ENCODE results near the gene COL11A1. TPM values are rescaled to one million over a fixed set of nuclear protein-coding genes. Genes with fewer than 3 reads are reported as not detected.

The COL11A1 gene
- polyA plus RNA-seq, 2 of the 4 experiments (the other 2 are of a cell fraction): 6.8 to 13.6 TPM

GRCh38 chr1:102851616-102852015 lies 256.7 kb downstream of the COL11A1 start:
- WGBS (ENCODE audit: missing lambda C conversion rate): 55% methylated on average over 3 of the region's 3 CpGs
- DNase-seq (ENCODE audit: low read depth in 1 of 2, low spot score in 1 of 2) (no peak), ATAC-seq (no peak), FAIRE-seq (no peak)
- POLR2A ChIA-PET: no interaction called here
- Histone ChIP-seq H3K27ac (no peak overlapping the region), H3K9me3 (no peaks in the 10 kb centered on the region), H3K4me1 (no peaks in the 10 kb centered on the region), H3K4me2 (no peak overlapping the region), H3K4me3 (no peak overlapping the region)
- CTCF ChIA-PET: no interaction called here
- TF ChIP-seq POLR2A (IDR thresholded peaks at IDR 0.05; ENCODE audit: low read length) (no peak), REST (IDR thresholded peaks at IDR 0.05) (no peak), EHF (CRISPR knock-in tag; IDR thresholded peaks at IDR 0.05) (no peak), MYC (IDR thresholded peaks at IDR 0.05; ENCODE audit: borderline replicate concordance, low read length) (no peak), POLR2AphosphoS2 (conservative IDR thresholded peaks at IDR 0.05; ENCODE audit: low read length) (no peak)

- FAIRE-seq (no peak), ATAC-seq (no peak), DNase-seq (ENCODE audit: low read depth in 1 of 2, low spot score in 1 of 2) (no peak)
- no peaks in the 10 kb centered on the region for H3K4me1 ChIP-seq
- POLR2A ChIA-PET: no interaction called here
- no peaks in the 10 kb centered on the region for H3K9me3 ChIP-seq
- WGBS (ENCODE audit: missing lambda C conversion rate): 38% methylated on average over 3 of the region's 3 CpGs
- no peak overlapping the region for H3K27ac ChIP-seq
- no peak overlapping the region for H3K4me3 ChIP-seq
- TF ChIP-seq JUN (IDR thresholded peaks at IDR 0.05): no peak
- TF ChIP-seq HEYL (CRISPR knock-in tag; IDR thresholded peaks at IDR 0.05): no peak
- no peak for TF ChIP-seq KDM5A (IDR thresholded peaks at IDR 0.05)
- no peak for TF ChIP-seq EHMT2 (IDR thresholded peaks at IDR 0.05; ENCODE audit: low read depth)
- no peak for TF ChIP-seq BCL3 (IDR thresholded peaks at IDR 0.05)
- no peak for TF ChIP-seq NPAS2 (CRISPR knock-in tag; IDR thresholded peaks at IDR 0.05; ENCODE audit: borderline replicate concordance)
- no peak for TF ChIP-seq RARB (CRISPR knock-in tag; IDR thresholded peaks at IDR 0.05)
- CTCF ChIA-PET: no interaction called here
- H3K4me2 ChIP-seq: no peak overlapping the region
Observed at GRCh38 chr1:102842606-102843005, 265.7 kb downstream of the COL11A1 start.

GRCh38 chr1:102840741-102841140 lies 267.6 kb downstream of the COL11A1 start:
- Histone ChIP-seq H3K27ac (no peak overlapping the region), H3K4me3 (no peak overlapping the region), H3K4me2 (no peak overlapping the region), H3K9me3 (no peaks in the 10 kb centered on the region), H3K4me1 (no peaks in the 10 kb centered on the region)
- DNase-seq (ENCODE audit: low read depth in 1 of 2, low spot score in 1 of 2): no peak
- ATAC-seq: no peak
- 32% methylated on average over 5 of the region's 5 CpGs for WGBS (ENCODE audit: missing lambda C conversion rate)
- no peak for FAIRE-seq
- CTCF ChIA-PET: no interaction called here
- POLR2A ChIA-PET: no interaction called here
- TF ChIP-seq HOXB5 (CRISPR knock-in tag; IDR thresholded peaks at IDR 0.05) (no peak), HDAC2 (IDR thresholded peaks at IDR 0.05) (no peak), ZC3H11A (IDR thresholded peaks at IDR 0.05) (no peak), TFCP2L1 (CRISPR knock-in tag; IDR thresholded peaks at IDR 0.05) (no peak)

- Histone ChIP-seq H3K27ac (no peak overlapping the region), H3K4me3 (no peak overlapping the region), H3K9me3 (no peaks in the 10 kb centered on the region), H3K4me2 (no peak overlapping the region), H3K4me1 (no peaks in the 10 kb centered on the region)
- FAIRE-seq (no peak), ATAC-seq (no peak), DNase-seq (ENCODE audit: low read depth in 1 of 2, low spot score in 1 of 2) (no peak)
- POLR2A ChIA-PET: no interaction called here
- CTCF ChIA-PET: no interaction called here
- WGBS (ENCODE audit: missing lambda C conversion rate): 79% methylated on average over 4 of the region's 4 CpGs
- TF ChIP-seq HOXB13 (CRISPR knock-in tag; IDR thresholded peaks at IDR 0.05; ENCODE audit: low read depth) (no peak), HEYL (CRISPR knock-in tag; IDR thresholded peaks at IDR 0.05) (no peak), RARB (CRISPR knock-in tag; IDR thresholded peaks at IDR 0.05) (no peak), ZC3H11A (IDR thresholded peaks at IDR 0.05) (no peak), USF2 (IDR thresholded peaks at IDR 0.05) (no peak), MYC (IDR thresholded peaks at IDR 0.05; ENCODE audit: borderline replicate concordance, low read length) (no peak), EHMT2 (IDR thresholded peaks at IDR 0.05; ENCODE audit: low read depth) (no peak), TFCP2L1 (CRISPR knock-in tag; IDR thresholded peaks at IDR 0.05) (no peak)
Observed at GRCh38 chr1:102838016-102838415, 270.3 kb downstream of the COL11A1 start.
